GM19455 (cell line): ENCODE data around the gene RPS10.
A peak's percentile ranks its signal among the peaks of the same experiment; 100 is the strongest.
"Not testable (repeated sequence)": the region's sequence is repeated elsewhere in the genome, so short reads cannot be mapped to it uniquely, and the experiment has no call there.

Experiments
- ATAC-seq: cut with Tn5 transposase; IDR thresholded peaks from one replicate; pipeline ENCODE4 v1.9.1; 2021; ENCODE audit not compliant: unreplicated experiment

Gene RPS10

GRCh38 chr6:34393191-34393965 is 32.5 kb downstream of the RPS10 start:
- no peak for ATAC-seq

- ATAC-seq: peak; percentile 87
These were observed 33.2 kb downstream of the RPS10 start, which contains the start of gene NUDT3 for GRCh38 chr6:34392497-34393190. Gene NUDT3 (minus strand): TSS chr6:34392669. CDS start chr6:34392362, 307 bp downstream.

- peak; percentile 10 for ATAC-seq
These were observed 33.9 kb downstream of the RPS10 start for GRCh38 chr6:34391786-34392496.

GRCh38 chr6:34391473-34391785 is 34.4 kb downstream of the RPS10 start:
- no peak for ATAC-seq

GRCh38 chr6:34390531-34391472 is 35.1 kb downstream of the RPS10 start:
- no peak for ATAC-seq

GRCh38 chr6:34389034-34389433 is 36.8 kb downstream of the RPS10 start:
- no peak for ATAC-seq

- ATAC-seq: no peak
These were observed 37.4 kb downstream of the RPS10 start for GRCh38 chr6:34388421-34388820.

- no peak for ATAC-seq
These were observed 39.3 kb downstream of the RPS10 start for GRCh38 chr6:34386316-34387137.

GRCh38 chr6:34385793-34386195 is 40.1 kb downstream of the RPS10 start:
- ATAC-seq: no peak

GRCh38 chr6:34384321-34385153 is 41.3 kb downstream of the RPS10 start:
- ATAC-seq: no peak

- ATAC-seq: no peak
These were observed 42.1 kb downstream of the RPS10 start for GRCh38 chr6:34383656-34384320.

GRCh38 chr6:34383161-34383631 is 42.7 kb downstream of the RPS10 start:
- no peak for ATAC-seq

GRCh38 chr6:34381081-34381480 is 44.8 kb downstream of the RPS10 start:
- no peak for ATAC-seq

GRCh38 chr6:34378470-34378869 is 47.4 kb downstream of the RPS10 start:
- no peak for ATAC-seq

GRCh38 chr6:34377984-34378383 is 47.9 kb downstream of the RPS10 start:
- no peak for ATAC-seq

- not testable (repeated sequence) for ATAC-seq
These were observed 48.3 kb downstream of the RPS10 start for GRCh38 chr6:34377571-34377970.

GRCh38 chr6:34375833-34376232 is 50.0 kb downstream of the RPS10 start:
- no peak for ATAC-seq

GRCh38 chr6:34374508-34374907 is 51.4 kb downstream of the RPS10 start:
- no peak for ATAC-seq
